Vagina (tissue), 2 donors: ENCODE measurements around the gene GAB2. TPM values are rescaled to one million over a fixed set of nuclear protein-coding genes. Genes with fewer than 3 reads are reported as not detected.

Experiments
- DNase-seq, 2 donors: peaks; one replicate each; pipeline ENCODE4 v3.0.0-alpha.2; 2017; ENCODE audit errors: extremely low spot score in 2 of 2
- H3K27ac ChIP-seq: fragments of 200-600 bp; sonication (generic); one replicate; pipeline ENCODE4 v1.5.1; 2019
- H3K27me3 ChIP-seq: fragments of 200-600 bp; sonication (generic); one replicate; pipeline ENCODE4 v1.5.1; 2019
- H3K36me3 ChIP-seq, 2 donors: fragments of 200-600 bp; sonication (generic); one replicate each; pipeline ENCODE4 v1.5.1; 2017 to 2019
- H3K4me1 ChIP-seq: fragments of 200-600 bp; sonication (generic); one replicate; pipeline ENCODE4 v1.5.1; 2019
- H3K4me3 ChIP-seq, 2 donors: fragments of 200-600 bp; sonication (generic); 1 replicate in 1 of 2; 2 replicates in 1 of 2; pipeline ENCODE4 v1.5.1; 2016 to 2019
- H3K9me3 ChIP-seq: fragments of 200-600 bp; sonication (generic); one replicate; pipeline ENCODE4 v1.5.1; 2019
- POLR2A ChIP-seq, 2 donors: fragments of 450-650 bp; IDR thresholded peaks; one replicate each; pipeline ENCODE4 v1.6.1; 2017; ENCODE audit warnings: antibody characterized with exemption in 2 of 2, mild to moderate bottlenecking in 2 of 2, moderate library complexity in 2 of 2
- POLR2AphosphoS5 ChIP-seq, 2 donors: sonication (generic); formaldehyde crosslinking; IDR thresholded peaks; one replicate each; pipeline ENCODE4 v1.9.0; 2017; ENCODE audit warnings: antibody characterized with exemption in 2 of 2, mild to moderate bottlenecking in 2 of 2, low read depth in 1 of 2; ENCODE audit not compliant: insufficient read depth in 1 of 2
- intact Hi-C: fragments of 100-400 bp; cut with DNase I; formaldehyde crosslinking; loops from one replicate; pipeline ENCODE4 v1.15.1; 2023
- total RNA-seq: library from RNA; depleted of rRNA; stranded (reverse); fragments of >200 nt; gene quantifications from one replicate; pipeline ENCODE4 v1.2.3, GENCODE V29; 2016
- TF ChIP-seq, protein P1 (sequence below), 3 experiments: fragments of 450-650 bp in 2 of 3; fragments of 200-600 bp in 1 of 3; sonication (generic) in 1 of 3; IDR thresholded peaks; one replicate each; pipeline ENCODE4 v1.5.1; 2017 to 2019; ENCODE audit warnings: antibody characterized with exemption in 3 of 3, mild to moderate bottlenecking in 2 of 3, moderate library complexity in 2 of 3

GAB2 gene
- total RNA-seq, 1 donor from 2014 or later, result 24.6 TPM

DNA sequence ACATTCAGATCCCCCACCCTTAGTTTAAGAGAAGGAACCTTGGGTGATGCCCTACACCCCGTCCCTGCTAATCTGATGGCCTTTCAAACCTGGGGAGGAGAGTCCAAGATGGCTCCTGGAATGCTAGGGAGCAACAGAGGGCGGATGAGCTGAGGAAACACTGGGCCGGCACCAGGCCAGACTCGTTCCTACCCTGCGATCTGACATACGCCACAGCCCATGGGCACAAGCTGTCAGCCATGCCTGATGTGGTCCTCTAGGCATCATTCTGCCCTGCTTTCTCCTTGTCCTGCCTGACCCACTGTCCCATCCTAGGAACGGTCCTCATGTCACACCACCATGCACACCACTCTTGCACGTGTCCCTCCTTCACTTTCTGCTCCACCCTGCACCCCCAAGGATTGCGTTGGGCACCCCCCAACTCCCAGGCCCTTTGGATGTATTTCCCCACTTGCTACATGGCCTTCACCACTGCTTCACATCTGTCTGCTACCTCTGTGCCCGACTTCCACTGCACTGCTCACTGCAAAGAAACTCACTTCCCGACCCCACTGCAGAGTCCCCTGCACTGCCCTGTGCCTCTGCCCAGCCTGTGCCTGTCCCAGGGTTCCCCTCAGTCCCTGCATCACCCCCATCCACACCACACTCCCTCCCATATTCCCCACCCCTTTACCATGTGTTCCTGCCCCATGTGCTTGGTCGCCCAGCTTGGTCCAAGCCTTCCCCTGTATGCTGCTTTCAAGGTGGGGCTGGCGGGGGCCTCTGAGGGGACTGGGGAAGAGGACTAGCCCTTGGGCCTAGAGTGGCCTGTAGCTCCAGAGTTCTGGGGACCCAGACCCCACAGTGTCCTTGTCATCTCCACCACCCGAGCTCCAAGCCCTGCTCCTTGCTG lies 199.7 kb downstream of the GAB2 start:
- no peaks in the 10 kb centered on the region for H3K27me3 ChIP-seq
- intact Hi-C loops, result no loop called here
- peaks cover 0 to 45% of the 10 kb centered on the region in 2 donors for H3K36me3 ChIP-seq
- H3K9me3 ChIP-seq, result no peaks in the 10 kb centered on the region
- no peak overlapping the region for H3K4me3 ChIP-seq
- no peaks in the 10 kb centered on the region for H3K4me1 ChIP-seq
- DNase-seq, result peak; percentile 70 to 85
- H3K27ac ChIP-seq, result no peak overlapping the region
- TF ChIP-seq, protein P1, sequence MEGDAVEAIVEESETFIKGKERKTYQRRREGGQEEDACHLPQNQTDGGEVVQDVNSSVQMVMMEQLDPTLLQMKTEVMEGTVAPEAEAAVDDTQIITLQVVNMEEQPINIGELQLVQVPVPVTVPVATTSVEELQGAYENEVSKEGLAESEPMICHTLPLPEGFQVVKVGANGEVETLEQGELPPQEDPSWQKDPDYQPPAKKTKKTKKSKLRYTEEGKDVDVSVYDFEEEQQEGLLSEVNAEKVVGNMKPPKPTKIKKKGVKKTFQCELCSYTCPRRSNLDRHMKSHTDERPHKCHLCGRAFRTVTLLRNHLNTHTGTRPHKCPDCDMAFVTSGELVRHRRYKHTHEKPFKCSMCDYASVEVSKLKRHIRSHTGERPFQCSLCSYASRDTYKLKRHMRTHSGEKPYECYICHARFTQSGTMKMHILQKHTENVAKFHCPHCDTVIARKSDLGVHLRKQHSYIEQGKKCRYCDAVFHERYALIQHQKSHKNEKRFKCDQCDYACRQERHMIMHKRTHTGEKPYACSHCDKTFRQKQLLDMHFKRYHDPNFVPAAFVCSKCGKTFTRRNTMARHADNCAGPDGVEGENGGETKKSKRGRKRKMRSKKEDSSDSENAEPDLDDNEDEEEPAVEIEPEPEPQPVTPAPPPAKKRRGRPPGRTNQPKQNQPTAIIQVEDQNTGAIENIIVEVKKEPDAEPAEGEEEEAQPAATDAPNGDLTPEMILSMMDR (IDR thresholded peaks at IDR 0.05), result no peak
- TF ChIP-seq POLR2A (IDR thresholded peaks at IDR 0.05), result no peak
- TF ChIP-seq POLR2AphosphoS5 (IDR thresholded peaks at IDR 0.05; ENCODE audit: insufficient read depth in 1 of 2, low read depth in 1 of 2), result no peak

DNA sequence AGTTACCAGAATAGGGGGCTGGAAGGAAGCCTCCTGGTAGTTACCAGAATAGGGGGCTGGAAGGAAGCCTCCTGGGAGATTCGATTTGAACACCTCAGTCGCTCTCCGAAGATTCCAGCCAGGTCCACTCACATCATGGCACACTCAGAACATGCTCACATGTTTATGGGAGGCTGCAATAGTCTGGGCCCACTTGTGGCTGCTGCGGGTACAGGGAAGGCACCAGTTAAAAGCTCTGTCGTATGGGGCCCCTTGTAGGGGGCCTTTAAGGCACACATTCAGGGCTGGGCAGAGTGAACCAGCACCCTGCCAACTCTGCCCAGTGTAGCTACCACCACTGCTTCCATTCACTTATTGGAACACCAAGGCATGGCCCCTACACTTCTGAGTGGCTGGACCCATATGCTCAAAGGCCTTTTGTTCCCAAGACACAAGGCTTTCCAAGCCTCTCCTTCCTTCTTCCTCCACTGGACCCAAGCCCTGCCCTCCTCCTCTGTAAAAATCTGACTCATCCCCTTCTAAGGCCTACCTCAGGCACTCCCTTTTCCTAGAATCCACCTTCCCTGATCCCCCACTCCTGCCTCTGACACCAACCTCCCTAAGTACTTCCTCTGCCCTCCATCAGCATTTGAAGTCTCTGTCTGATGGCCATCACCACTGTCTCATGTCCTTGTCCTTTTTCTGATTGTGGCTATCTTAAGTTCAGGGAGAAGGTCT lies 200.9 kb downstream of the GAB2 start:
- Histone ChIP-seq H3K27me3 (no peaks in the 10 kb centered on the region), H3K9me3 (no peaks in the 10 kb centered on the region), H3K4me3 (no peak overlapping the region), H3K36me3 (peaks cover 0 to 36% of the 10 kb centered on the region in 2 donors), H3K27ac (no peak overlapping the region), H3K4me1 (peaks cover 6% of the 10 kb centered on the region)
- intact Hi-C loops, result no loop called here
- TF ChIP-seq, protein P1 (IDR thresholded peaks at IDR 0.05), result no peak
- TF ChIP-seq POLR2A (IDR thresholded peaks at IDR 0.05) (no peak), POLR2AphosphoS5 (IDR thresholded peaks at IDR 0.05; ENCODE audit: insufficient read depth in 1 of 2, low read depth in 1 of 2) (no peak)
- no peak for DNase-seq

DNA sequence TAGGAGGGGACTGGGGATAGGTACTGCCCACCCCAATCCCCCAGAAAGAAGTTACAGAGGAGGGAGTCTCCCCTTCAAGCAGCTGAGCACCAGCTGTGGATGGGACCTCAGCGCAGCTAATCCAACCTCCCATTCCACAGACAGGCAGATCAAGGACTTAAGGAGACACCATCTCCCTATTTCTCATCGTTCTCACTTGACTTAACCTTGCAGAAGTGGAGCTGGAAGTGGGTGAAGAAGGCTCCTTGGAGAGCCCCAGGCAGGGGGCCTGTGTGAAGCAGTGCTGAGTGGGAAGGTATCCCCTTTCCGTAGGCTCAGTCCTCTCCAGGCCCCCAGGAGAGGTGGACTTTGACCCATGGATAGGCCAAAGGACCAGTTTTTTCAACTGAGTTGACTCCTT lies 201.6 kb downstream of the GAB2 start:
- no peaks in the 10 kb centered on the region for H3K27me3 ChIP-seq
- TF ChIP-seq POLR2AphosphoS5 (IDR thresholded peaks at IDR 0.05; ENCODE audit: insufficient read depth in 1 of 2, low read depth in 1 of 2), result no peak
- TF ChIP-seq, protein P1 (IDR thresholded peaks at IDR 0.05), result no peak
- no peak for TF ChIP-seq POLR2A (IDR thresholded peaks at IDR 0.05)
- no peak overlapping the region for H3K4me3 ChIP-seq
- H3K9me3 ChIP-seq, result no peaks in the 10 kb centered on the region
- no peak overlapping the region for H3K27ac ChIP-seq
- intact Hi-C loops, result no loop called here
- H3K4me1 ChIP-seq, result peaks cover 6% of the 10 kb centered on the region
- H3K36me3 ChIP-seq, result peaks cover 0 to 29% of the 10 kb centered on the region in 2 donors
- DNase-seq, result no peak

DNA sequence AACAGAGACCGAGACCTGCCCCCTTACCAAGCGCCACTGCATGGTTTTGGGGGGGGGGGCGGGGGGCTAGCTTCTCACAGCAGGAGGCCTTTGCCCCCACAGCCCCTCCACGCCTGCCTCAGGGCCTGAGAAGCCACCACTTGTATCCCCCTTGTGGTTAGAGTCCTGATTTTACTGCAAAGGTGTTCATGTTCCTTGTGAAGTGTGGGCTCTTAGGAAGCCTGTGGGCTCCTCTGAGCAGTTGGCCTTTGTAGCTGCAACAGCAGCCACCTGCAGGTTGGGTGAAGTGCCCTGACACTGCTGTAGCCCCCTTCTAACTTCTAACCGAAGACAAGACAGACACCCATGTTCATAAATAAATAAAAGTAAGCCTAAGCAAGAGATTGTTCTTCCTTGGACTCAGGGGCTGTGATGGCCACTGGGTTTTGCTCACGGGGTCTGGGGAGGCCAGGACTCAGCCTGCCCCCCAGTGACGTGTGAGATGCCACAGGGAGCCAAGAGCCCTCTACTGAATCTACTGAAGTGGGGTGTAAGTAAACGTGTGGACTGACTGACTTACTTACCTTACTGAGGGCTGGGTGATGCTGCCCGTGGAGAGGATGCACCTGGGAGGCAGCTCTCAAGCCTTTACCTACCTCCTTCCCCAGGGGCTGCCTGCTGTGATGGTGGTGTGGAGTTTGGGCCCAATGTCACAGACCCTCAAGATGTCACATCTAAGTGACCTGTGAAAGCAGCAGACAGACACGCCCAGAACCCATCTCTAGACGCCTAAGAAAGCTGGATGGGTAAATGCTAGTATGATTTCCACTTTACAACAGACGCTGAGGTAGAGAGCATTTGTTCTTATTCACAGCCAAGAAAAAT lies 203.1 kb downstream of the GAB2 start:
- Histone ChIP-seq H3K27ac (no peak overlapping the region), H3K27me3 (no peaks in the 10 kb centered on the region), H3K4me3 (no peak overlapping the region), H3K36me3 (peaks cover 0 to 25% of the 10 kb centered on the region in 2 donors), H3K4me1 (peaks cover 6% of the 10 kb centered on the region), H3K9me3 (no peaks in the 10 kb centered on the region)
- DNase-seq, result no peak
- TF ChIP-seq POLR2A (IDR thresholded peaks at IDR 0.05) (no peak), POLR2AphosphoS5 (IDR thresholded peaks at IDR 0.05; ENCODE audit: insufficient read depth in 1 of 2, low read depth in 1 of 2) (no peak)
- TF ChIP-seq, protein P1 (IDR thresholded peaks at IDR 0.05), result no peak
- intact Hi-C loops, result no loop called here
